Renal pelvis (tissue), 12 donors: ENCODE data around the gene PGA3. TPM values are rescaled to one million over a fixed set of nuclear protein-coding genes. Genes with fewer than 3 reads are reported as not detected.
A peak's percentile ranks its signal among the peaks of the same experiment; 100 is the strongest.
"Not testable (repeated sequence)": the region's sequence is repeated elsewhere in the genome, so short reads cannot be mapped to it uniquely, and the experiment has no call there.

ENCODE experiments used
- DNase-seq: peaks from one replicate; pipeline ENCODE4 v3.0.0-alpha.2; 2013
- long read RNA-seq, 16 experiments: transcript quantifications; one replicate each; lab custom pipeline, GENCODE V29; 2026
- polyA plus RNA-seq, 3 donors: library from polyadenylated mRNA; unstranded; fragments of 120-200 nt; gene quantifications; one replicate each; pipeline ENCODE4 v1.2.1, GENCODE V29; 2013; ENCODE audit not compliant: insufficient read length in 3 of 3

PGA3 gene
- polyA plus RNA-seq: under 1 TPM in 2 of 3 donors, not detected in 1; 0.30 to 0.51 TPM
- long read RNA-seq, donor 1: 0 reads
- long read RNA-seq, donor 2: 0 reads
- long read RNA-seq, donor 3: 0 reads
- long read RNA-seq, donor 4: 0 reads
- long read RNA-seq, donor 5: 0 reads
- long read RNA-seq, donor 6: 0 reads
- long read RNA-seq, donor 7: 0 reads
- long read RNA-seq, donor 8: 0 reads
- long read RNA-seq, donor 9: 0 reads
- long read RNA-seq, donor 10: 0 reads
- long read RNA-seq, donor 11: 0 reads
- long read RNA-seq, donor 12: 0 reads
- long read RNA-seq, donor 13: 0 reads
- long read RNA-seq, donor 14: 0 reads
- long read RNA-seq, donor 15: 0 reads
- long read RNA-seq, donor 16: 0 reads

- not testable (repeated sequence) for DNase-seq
Measured at GRCh38 chr11:61202950-61203746, at the start of gene PGA3. Gene PGA3, plus strand, starts transcription at chr11:61203515. Its CDS starts 50 bp downstream, at chr11:61203565.

GRCh38 chr11:61153593-61154095 is 49.7 kb upstream of the PGA3 start:
- no peak for DNase-seq

- DNase-seq: no peak
Measured at GRCh38 chr11:61154528-61154927, 48.8 kb upstream of the PGA3 start.

- no peak for DNase-seq
Measured at GRCh38 chr11:61155312-61155711, 48.0 kb upstream of the PGA3 start.

- no peak for DNase-seq
Measured at GRCh38 chr11:61155741-61156140, 47.6 kb upstream of the PGA3 start.

GRCh38 chr11:61157743-61158142 is 45.6 kb upstream of the PGA3 start:
- DNase-seq: no peak

GRCh38 chr11:61158691-61159381 is 44.5 kb upstream of the PGA3 start:
- DNase-seq: no peak

- DNase-seq: no peak
Measured at GRCh38 chr11:61160487-61161189, 42.7 kb upstream of the PGA3 start.

- peak; percentile 85 for DNase-seq
Measured at GRCh38 chr11:61161190-61162091, 41.9 kb upstream of the PGA3 start, which contains the start of gene VPS37C. Gene VPS37C, minus strand, starts transcription at chr11:61161426. Its CDS starts 22,597 bp downstream, at chr11:61138829.

GRCh38 chr11:61162092-61162941 is 41.0 kb upstream of the PGA3 start:
- no peak for DNase-seq

- no peak for DNase-seq
Measured at GRCh38 chr11:61163021-61163420, 40.3 kb upstream of the PGA3 start.

- no peak for DNase-seq
Measured at GRCh38 chr11:61163714-61164605, 39.4 kb upstream of the PGA3 start.

- DNase-seq: no peak
Measured at GRCh38 chr11:61164606-61165424, 38.5 kb upstream of the PGA3 start.

GRCh38 chr11:61165785-61166184 is 37.5 kb upstream of the PGA3 start:
- DNase-seq: not testable (repeated sequence)

GRCh38 chr11:61166331-61166730 is 37.0 kb upstream of the PGA3 start:
- not testable (repeated sequence) for DNase-seq

- no peak for DNase-seq
Measured at GRCh38 chr11:61168042-61168688, 35.1 kb upstream of the PGA3 start.

GRCh38 chr11:61168800-61169199 is 34.5 kb upstream of the PGA3 start:
- DNase-seq: no peak
